IPS DF 6.9 (cell line): ENCODE data around the gene SNX30.

Experiments
- DNase-seq: peaks from one replicate; pipeline ENCODE4 v3.0.0-alpha.2; 2013; ENCODE audit warnings: low read depth, low spot score
- H3K27ac ChIP-seq: one replicate; pipeline ENCODE4 v1.5.1; 2013; ENCODE audit warnings: low read length, control low read depth
- H3K27me3 ChIP-seq: 2 replicates; pipeline ENCODE4 v1.6.1; 2013; ENCODE audit warnings: mild to moderate bottlenecking, low read length; ENCODE audit not compliant: control insufficient read depth, insufficient read depth
- H3K36me3 ChIP-seq: 2 replicates; pipeline ENCODE4 v1.6.1; 2013; ENCODE audit warnings: low read length; ENCODE audit not compliant: control insufficient read depth, insufficient read depth
- H3K4me1 ChIP-seq: 2 replicates; pipeline ENCODE4 v1.6.1; 2013; ENCODE audit warnings: low read length; ENCODE audit not compliant: control insufficient read depth, insufficient read depth
- H3K4me3 ChIP-seq: 2 replicates; pipeline ENCODE4 v1.5.1; 2013; ENCODE audit warnings: mild to moderate bottlenecking, low read length
- H3K9me3 ChIP-seq: 2 replicates; pipeline ENCODE4 v1.6.1; 2013; ENCODE audit warnings: low read length, inconsistent platforms; ENCODE audit not compliant: control insufficient read depth, insufficient read depth
- WGBS: extraction: QIAGEN DNeasy Blood & Tissue Kit; methylation state at CpG from one replicate; pipeline ENCODE4 v1.1.7; 2013; ENCODE audit warnings: mixed read lengths, missing lambda C conversion rate; ENCODE audit not compliant: insufficient read length, insufficient coverage; 5-methylcytosine and 5-hydroxymethylcytosine counted together

SNX30 gene

GRCh38 chr9:112764344-112764743, 13.8 kb downstream of the SNX30 start:
- Histone ChIP-seq H3K27ac (no peak overlapping the region), H3K27me3 (no peaks in the 10 kb centered on the region), H3K4me1 (0 out of 2 replicates have a peak, but pooled peaks cover 1% of the 10 kb centered on the region), H3K9me3 (no peaks in the 10 kb centered on the region), H3K36me3 (no peaks in the 10 kb centered on the region), H3K4me3 (no peak overlapping the region)
- DNase-seq = no peak
- no CpG with 5 or more reads among the region's 5 CpGs for WGBS

- Histone ChIP-seq H3K9me3 (no peaks in the 10 kb centered on the region), H3K27ac (no peak overlapping the region), H3K27me3 (no peaks in the 10 kb centered on the region), H3K4me1 (0 out of 2 replicates have a peak, but pooled peaks cover 1% of the 10 kb centered on the region), H3K36me3 (no peaks in the 10 kb centered on the region), H3K4me3 (no peak overlapping the region)
- no peak for DNase-seq
- WGBS = no CpG with 5 or more reads among the region's 7 CpGs
Observed at GRCh38 chr9:112764837-112765236, 14.3 kb downstream of the SNX30 start.

GRCh38 chr9:112765281-112765680, 14.7 kb downstream of the SNX30 start:
- H3K4me3 ChIP-seq = no peak overlapping the region
- H3K27me3 ChIP-seq = no peaks in the 10 kb centered on the region
- WGBS = no CpG with 5 or more reads among the region's 1 CpG
- no peaks in the 10 kb centered on the region for H3K9me3 ChIP-seq
- H3K36me3 ChIP-seq = no peaks in the 10 kb centered on the region
- DNase-seq = no peak
- H3K27ac ChIP-seq = no peak overlapping the region
- 0 out of 2 replicates have a peak, but pooled peaks cover 1% of the 10 kb centered on the region for H3K4me1 ChIP-seq

- H3K27me3 ChIP-seq = no peaks in the 10 kb centered on the region
- no peaks in the 10 kb centered on the region for H3K9me3 ChIP-seq
- 100% methylated on average over 3 of the region's 8 CpGs for WGBS
- DNase-seq = no peak
- H3K27ac ChIP-seq = no peak overlapping the region
- H3K4me1 ChIP-seq = no peaks in the 10 kb centered on the region
- no peak overlapping the region for H3K4me3 ChIP-seq
- H3K36me3 ChIP-seq = no peaks in the 10 kb centered on the region
Observed at GRCh38 chr9:112771359-112772214, 21.0 kb downstream of the SNX30 start.

GRCh38 chr9:112772215-112772509, 21.6 kb downstream of the SNX30 start:
- Histone ChIP-seq H3K9me3 (no peaks in the 10 kb centered on the region), H3K4me3 (no peak overlapping the region), H3K4me1 (no peaks in the 10 kb centered on the region), H3K27ac (no peak overlapping the region), H3K27me3 (no peaks in the 10 kb centered on the region), H3K36me3 (no peaks in the 10 kb centered on the region)
- no CpG with 5 or more reads among the region's 2 CpGs for WGBS
- no peak for DNase-seq

- H3K4me3 ChIP-seq = no peak overlapping the region
- H3K9me3 ChIP-seq = no peaks in the 10 kb centered on the region
- H3K27me3 ChIP-seq = no peaks in the 10 kb centered on the region
- H3K27ac ChIP-seq = no peak overlapping the region
- no peaks in the 10 kb centered on the region for H3K4me1 ChIP-seq
- no CpG with 5 or more reads among the region's 4 CpGs for WGBS
- H3K36me3 ChIP-seq = no peaks in the 10 kb centered on the region
- DNase-seq = no peak
Observed at GRCh38 chr9:112772551-112772950, 22.0 kb downstream of the SNX30 start.

GRCh38 chr9:112774006-112774996, 23.7 kb downstream of the SNX30 start:
- no peaks in the 10 kb centered on the region for H3K36me3 ChIP-seq
- H3K4me1 ChIP-seq = no peaks in the 10 kb centered on the region
- no peaks in the 10 kb centered on the region for H3K9me3 ChIP-seq
- H3K4me3 ChIP-seq = no peak overlapping the region
- WGBS = no CpG with 5 or more reads among the region's 9 CpGs
- DNase-seq = no peak
- H3K27ac ChIP-seq = no peak overlapping the region
- H3K27me3 ChIP-seq = no peaks in the 10 kb centered on the region

- H3K36me3 ChIP-seq = no peaks in the 10 kb centered on the region
- H3K9me3 ChIP-seq = no peaks in the 10 kb centered on the region
- no peaks in the 10 kb centered on the region for H3K4me1 ChIP-seq
- H3K27me3 ChIP-seq = no peaks in the 10 kb centered on the region
- H3K27ac ChIP-seq = no peak overlapping the region
- no peak for DNase-seq
- no peak overlapping the region for H3K4me3 ChIP-seq
Observed at GRCh38 chr9:112777914-112778313, 27.4 kb downstream of the SNX30 start.

GRCh38 chr9:112780450-112781036, 30.0 kb downstream of the SNX30 start:
- H3K27ac ChIP-seq = no peak overlapping the region
- no peaks in the 10 kb centered on the region; the same call in 1 of the 2 replicates for H3K4me1 ChIP-seq
- no peaks in the 10 kb centered on the region for H3K36me3 ChIP-seq
- DNase-seq = no peak
- WGBS = no CpG with 5 or more reads among the region's 6 CpGs
- H3K4me3 ChIP-seq = no peak overlapping the region
- H3K9me3 ChIP-seq = no peaks in the 10 kb centered on the region
- H3K27me3 ChIP-seq = no peaks in the 10 kb centered on the region

- Histone ChIP-seq H3K9me3 (no peaks in the 10 kb centered on the region), H3K4me3 (no peak overlapping the region), H3K4me1 (no peaks in the 10 kb centered on the region; the same call in 1 of the 2 replicates), H3K27ac (no peak overlapping the region), H3K36me3 (no peaks in the 10 kb centered on the region), H3K27me3 (no peaks in the 10 kb centered on the region)
- no peak for DNase-seq
- no CpG with 5 or more reads among the region's 1 CpG for WGBS
Observed at GRCh38 chr9:112782218-112782617, 31.7 kb downstream of the SNX30 start.
